GM12801 (cell line): Measurements from ENCODE around the gene KIF6.

Source experiments
- TF ChIP-seq, protein P1 (sequence below): IDR thresholded peaks from one replicate; pipeline ENCODE4 v1.5.1; 2011; ENCODE audit warnings: control low read depth; ENCODE audit not compliant: insufficient read length; ENCODE audit errors: extremely low read depth

KIF6 gene

DNA sequence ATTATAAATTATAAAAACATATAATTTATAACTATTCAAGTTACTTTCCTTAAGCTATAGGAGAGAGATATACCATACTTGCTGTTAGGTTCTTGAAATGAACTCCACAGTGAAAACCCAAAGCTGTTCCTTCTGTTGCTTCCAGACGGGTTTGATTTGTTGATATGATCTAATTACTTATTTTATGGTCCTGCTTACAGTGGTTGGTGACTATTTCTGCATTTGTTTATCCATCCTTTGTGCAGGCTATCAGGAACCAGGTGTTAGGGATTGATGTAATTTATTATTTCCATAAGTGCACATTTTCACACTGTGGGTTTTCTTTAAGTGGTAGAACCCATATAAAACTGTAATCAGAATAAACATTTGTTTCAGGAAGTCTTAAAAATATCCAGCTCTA is 167.1 kb downstream of the KIF6 start:
- TF ChIP-seq, protein P1, sequence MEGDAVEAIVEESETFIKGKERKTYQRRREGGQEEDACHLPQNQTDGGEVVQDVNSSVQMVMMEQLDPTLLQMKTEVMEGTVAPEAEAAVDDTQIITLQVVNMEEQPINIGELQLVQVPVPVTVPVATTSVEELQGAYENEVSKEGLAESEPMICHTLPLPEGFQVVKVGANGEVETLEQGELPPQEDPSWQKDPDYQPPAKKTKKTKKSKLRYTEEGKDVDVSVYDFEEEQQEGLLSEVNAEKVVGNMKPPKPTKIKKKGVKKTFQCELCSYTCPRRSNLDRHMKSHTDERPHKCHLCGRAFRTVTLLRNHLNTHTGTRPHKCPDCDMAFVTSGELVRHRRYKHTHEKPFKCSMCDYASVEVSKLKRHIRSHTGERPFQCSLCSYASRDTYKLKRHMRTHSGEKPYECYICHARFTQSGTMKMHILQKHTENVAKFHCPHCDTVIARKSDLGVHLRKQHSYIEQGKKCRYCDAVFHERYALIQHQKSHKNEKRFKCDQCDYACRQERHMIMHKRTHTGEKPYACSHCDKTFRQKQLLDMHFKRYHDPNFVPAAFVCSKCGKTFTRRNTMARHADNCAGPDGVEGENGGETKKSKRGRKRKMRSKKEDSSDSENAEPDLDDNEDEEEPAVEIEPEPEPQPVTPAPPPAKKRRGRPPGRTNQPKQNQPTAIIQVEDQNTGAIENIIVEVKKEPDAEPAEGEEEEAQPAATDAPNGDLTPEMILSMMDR = no peak

DNA sequence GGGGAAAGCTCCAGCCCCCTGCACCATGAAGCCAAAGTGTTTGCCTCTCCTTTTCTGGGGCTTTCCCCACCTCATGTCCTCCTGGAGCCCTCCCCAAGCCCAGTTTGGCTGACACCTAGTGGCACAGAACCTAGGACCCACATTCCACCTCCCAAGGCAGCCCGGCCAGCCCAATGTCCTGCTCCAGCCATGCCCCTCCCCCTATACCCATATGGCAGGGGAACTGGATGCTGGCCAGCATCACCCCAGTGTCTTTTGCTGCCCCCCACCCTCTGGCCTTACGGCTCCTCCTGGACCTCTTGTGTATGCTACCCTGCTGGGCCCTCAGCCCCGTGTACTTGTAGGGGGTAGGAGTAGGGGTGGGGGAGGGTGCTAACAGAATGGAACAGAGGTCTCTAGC is 170.1 kb downstream of the KIF6 start:
- TF ChIP-seq, protein P1 = no peak

- TF ChIP-seq, protein P1 = no peak
These were observed 171.1 kb downstream of the KIF6 start for GRCh38 chr6:39553860-39554802.

- TF ChIP-seq, protein P1 = no peak
These were observed 172.2 kb downstream of the KIF6 start for GRCh38 chr6:39553029-39553428.

- TF ChIP-seq, protein P1 = no peak
These were observed 175.0 kb downstream of the KIF6 start for GRCh38 chr6:39550191-39550590.

DNA sequence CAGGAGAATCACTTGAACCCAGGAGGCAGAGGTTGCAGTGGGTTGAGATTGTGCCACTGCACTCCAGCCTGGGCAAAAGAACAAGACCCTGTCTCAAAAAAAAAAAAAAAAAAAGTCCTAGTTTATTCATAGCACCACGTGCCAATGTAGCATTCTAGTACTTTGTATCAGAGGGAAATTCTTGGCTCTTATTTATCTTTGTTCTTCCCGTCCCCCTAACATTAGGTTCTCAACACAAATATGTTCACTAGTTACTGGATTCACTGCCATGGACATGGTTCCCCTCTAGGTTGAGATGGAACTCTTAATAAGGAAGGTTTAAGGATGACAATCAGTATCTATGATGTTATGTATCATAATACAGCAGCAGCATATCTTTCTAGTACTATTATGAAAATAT is 178.5 kb downstream of the KIF6 start:
- TF ChIP-seq, protein P1 = no peak

DNA sequence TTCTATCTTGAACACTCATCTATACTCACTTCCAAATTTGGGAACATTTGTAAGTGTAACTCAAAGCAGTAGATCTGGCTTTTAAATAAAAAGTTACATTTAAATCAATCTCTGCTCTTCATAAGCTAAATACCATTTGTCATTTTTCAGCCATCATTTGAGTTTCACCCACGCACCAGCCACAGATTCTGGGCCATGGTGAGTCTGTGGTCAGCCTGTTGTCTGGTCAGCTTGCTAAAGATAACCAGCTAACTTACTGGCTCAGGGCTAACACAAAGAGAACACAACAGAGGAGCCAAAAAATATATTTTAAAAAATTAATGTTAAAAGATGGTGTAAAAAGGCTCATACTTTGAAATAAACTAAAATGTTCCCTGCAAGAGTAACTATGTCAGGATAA is 181.3 kb downstream of the KIF6 start:
- TF ChIP-seq, protein P1 = no peak
